ENCODE results near the gene PACSIN1.

The PACSIN1 gene

DNA sequence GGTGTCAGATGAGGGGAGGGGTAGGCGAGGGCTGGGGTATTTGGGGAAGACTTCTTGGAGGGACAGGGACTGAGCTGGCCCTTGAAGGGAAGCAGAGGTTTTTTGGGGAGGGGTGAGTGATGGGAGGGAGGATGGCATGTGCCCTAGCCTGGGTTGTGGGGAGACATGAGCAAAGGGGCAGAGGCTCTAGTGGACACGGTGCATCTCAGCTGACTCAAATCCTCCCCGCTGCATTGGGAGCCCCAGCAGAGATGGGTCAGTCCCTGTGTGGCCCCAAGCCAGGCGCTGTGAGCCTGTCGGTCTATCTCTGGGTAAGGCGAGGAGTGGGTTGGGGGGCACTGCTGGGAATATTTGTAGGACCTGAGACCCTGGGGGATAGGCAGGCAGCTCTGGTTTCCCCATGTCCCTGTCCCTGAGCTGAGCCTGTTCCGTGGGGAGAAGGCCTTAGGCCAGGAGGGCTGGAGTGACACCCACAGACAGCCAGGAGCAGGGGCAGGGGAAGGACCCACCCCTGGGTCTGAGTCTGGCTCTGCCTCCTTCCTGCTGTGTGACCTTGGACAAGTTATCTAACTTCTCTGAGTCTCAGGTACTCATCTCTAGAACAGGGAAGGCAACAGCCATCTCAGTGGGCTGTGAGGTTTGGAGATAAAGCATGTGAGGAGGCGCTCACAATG lies 54.2 kb downstream of the PACSIN1 start:
- Histone ChIP-seq H3K27me3 (replicated peaks; ENCODE audit: control insufficient read depth, insufficient read depth, low read length, poor library complexity, severe bottlenecking) (no peaks in the 10 kb centered on the region), H3K4me1 (ENCODE audit: control insufficient read depth, insufficient read depth, low read length, poor library complexity, severe bottlenecking) (no peaks in the 10 kb centered on the region), H3K27ac (ENCODE audit: insufficient read depth, low read length, poor library complexity, severe bottlenecking) (no peak overlapping the region), H3K4me3 (ENCODE audit: insufficient read depth, low read depth, low read length, poor library complexity, severe bottlenecking) (no peak overlapping the region), H3K36me3 (ENCODE audit: control insufficient read depth, insufficient read depth, low read length) (no peaks in the 10 kb centered on the region), H3K9me3 (ENCODE audit: control insufficient read depth, low read length) (no peaks in the 10 kb centered on the region)
- DNase-seq: no peak

DNA sequence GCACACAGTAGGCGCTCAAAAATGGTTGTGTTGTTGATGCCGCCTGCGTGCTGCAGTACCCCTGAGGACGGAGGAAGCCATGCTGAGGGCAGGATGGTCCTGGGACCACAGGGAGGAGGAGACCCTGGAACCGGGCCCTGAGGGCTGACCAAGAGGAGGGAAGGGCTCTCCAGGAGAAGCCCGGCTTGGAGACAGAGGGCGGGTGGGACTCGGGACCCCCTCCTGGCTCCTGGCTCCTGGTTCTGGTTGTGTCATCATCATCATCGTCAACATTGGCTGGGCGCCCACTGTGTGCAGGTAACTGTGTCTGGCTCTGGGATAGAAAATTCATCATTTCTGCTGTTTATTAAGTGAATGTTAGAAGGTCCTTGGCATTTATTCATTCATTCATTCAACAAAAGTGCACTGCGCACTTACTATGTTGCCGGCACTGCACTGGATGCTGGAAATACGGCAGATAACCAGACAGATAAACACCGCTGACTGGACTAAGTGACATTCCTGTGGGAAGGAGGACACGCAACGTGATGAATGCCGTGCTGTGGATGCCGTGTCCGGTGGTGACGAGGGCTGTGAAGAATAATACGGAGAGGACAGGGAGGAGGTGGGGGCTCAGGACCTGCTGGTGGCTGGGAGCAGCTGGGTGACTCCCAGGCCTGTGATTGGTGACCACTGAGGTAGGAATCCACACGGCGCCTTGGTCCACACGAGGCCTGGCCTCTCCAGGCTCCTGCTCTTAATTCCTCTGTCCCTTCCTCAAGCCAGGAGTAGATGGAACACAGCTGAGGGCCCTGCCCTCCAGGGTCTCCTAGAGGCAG lies 55.0 kb downstream of the PACSIN1 start:
- Histone ChIP-seq H3K36me3 (ENCODE audit: control insufficient read depth, insufficient read depth, low read length) (no peaks in the 10 kb centered on the region), H3K9me3 (ENCODE audit: control insufficient read depth, low read length) (no peaks in the 10 kb centered on the region), H3K27ac (ENCODE audit: insufficient read depth, low read length, poor library complexity, severe bottlenecking) (no peak overlapping the region), H3K27me3 (replicated peaks; ENCODE audit: control insufficient read depth, insufficient read depth, low read length, poor library complexity, severe bottlenecking) (no peaks in the 10 kb centered on the region), H3K4me1 (ENCODE audit: control insufficient read depth, insufficient read depth, low read length, poor library complexity, severe bottlenecking) (no peaks in the 10 kb centered on the region), H3K4me3 (ENCODE audit: insufficient read depth, low read depth, low read length, poor library complexity, severe bottlenecking) (no peak overlapping the region)
- DNase-seq: no peak

DNA sequence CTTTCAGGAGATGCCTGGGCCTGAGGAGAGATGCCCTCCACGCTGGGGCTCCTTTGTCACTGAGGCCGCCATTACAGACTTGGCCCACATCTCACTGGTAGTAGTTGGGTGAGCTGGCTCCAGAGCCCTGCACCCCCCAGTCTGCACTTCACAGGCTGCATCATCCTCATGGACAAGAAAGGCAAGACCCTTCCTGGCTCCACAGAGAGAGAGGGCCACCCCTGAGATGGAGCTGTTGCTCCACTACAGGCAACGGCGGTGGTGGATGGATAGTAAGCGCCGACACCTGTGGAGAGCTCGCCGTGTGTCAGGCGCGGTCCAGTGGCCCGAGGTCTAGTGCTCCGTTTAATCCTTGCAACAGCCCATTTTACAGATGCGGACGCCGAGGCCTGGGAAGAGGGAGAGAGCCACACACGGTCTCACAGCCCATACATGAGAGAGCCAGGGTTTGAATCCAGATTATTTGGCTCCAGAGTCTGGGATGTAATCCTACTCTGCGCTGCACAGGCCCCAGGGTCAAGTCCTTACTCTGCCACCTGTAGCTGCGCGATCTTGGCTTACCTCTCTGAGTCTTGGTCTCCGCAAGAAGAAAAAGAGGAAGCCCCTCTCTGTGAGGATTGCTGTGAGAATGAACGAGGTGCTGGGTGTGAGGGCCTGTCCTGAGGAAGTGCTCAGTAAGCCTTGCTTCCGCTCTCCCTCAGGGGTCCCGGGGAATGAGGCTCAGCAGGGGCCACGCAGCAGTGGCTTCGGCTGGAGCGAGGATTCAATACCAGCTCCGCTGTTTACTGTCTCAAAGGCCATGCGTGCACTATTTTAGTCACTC lies 55.8 kb downstream of the PACSIN1 start:
- Histone ChIP-seq H3K27me3 (replicated peaks; ENCODE audit: control insufficient read depth, insufficient read depth, low read length, poor library complexity, severe bottlenecking) (no peaks in the 10 kb centered on the region), H3K4me3 (ENCODE audit: insufficient read depth, low read depth, low read length, poor library complexity, severe bottlenecking) (no peak overlapping the region), H3K9me3 (ENCODE audit: control insufficient read depth, low read length) (no peaks in the 10 kb centered on the region), H3K4me1 (ENCODE audit: control insufficient read depth, insufficient read depth, low read length, poor library complexity, severe bottlenecking) (no peaks in the 10 kb centered on the region), H3K36me3 (ENCODE audit: control insufficient read depth, insufficient read depth, low read length) (no peaks in the 10 kb centered on the region), H3K27ac (ENCODE audit: insufficient read depth, low read length, poor library complexity, severe bottlenecking) (no peak overlapping the region)
- DNase-seq: no peak

DNA sequence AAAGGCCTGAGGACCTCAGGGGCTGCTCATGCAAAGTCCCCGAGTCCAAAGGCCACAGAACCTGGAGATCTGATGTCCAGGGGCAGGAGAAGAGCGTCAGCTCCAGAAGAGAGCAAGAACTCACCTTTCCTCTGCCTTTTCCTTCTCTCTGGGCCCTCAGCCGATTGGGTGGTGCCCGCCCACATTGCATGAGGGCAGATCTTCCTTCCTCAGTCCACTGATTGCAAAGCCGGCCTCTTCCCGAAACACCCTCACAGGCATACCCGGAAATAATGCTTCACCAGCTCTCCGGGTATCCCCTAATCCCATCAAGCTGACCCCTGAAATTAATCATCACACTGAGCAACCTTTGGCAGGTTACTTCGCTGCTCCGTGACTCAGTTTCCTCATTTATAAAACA lies 56.9 kb downstream of the PACSIN1 start:
- Histone ChIP-seq H3K9me3 (ENCODE audit: control insufficient read depth, low read length) (no peaks in the 10 kb centered on the region), H3K36me3 (ENCODE audit: control insufficient read depth, insufficient read depth, low read length) (no peaks in the 10 kb centered on the region), H3K27me3 (replicated peaks; ENCODE audit: control insufficient read depth, insufficient read depth, low read length, poor library complexity, severe bottlenecking) (no peaks in the 10 kb centered on the region), H3K27ac (ENCODE audit: insufficient read depth, low read length, poor library complexity, severe bottlenecking) (no peak overlapping the region), H3K4me3 (ENCODE audit: insufficient read depth, low read depth, low read length, poor library complexity, severe bottlenecking) (no peak overlapping the region), H3K4me1 (ENCODE audit: control insufficient read depth, insufficient read depth, low read length, poor library complexity, severe bottlenecking) (peaks cover 4% of the 10 kb centered on the region)
- no peak for DNase-seq

DNA sequence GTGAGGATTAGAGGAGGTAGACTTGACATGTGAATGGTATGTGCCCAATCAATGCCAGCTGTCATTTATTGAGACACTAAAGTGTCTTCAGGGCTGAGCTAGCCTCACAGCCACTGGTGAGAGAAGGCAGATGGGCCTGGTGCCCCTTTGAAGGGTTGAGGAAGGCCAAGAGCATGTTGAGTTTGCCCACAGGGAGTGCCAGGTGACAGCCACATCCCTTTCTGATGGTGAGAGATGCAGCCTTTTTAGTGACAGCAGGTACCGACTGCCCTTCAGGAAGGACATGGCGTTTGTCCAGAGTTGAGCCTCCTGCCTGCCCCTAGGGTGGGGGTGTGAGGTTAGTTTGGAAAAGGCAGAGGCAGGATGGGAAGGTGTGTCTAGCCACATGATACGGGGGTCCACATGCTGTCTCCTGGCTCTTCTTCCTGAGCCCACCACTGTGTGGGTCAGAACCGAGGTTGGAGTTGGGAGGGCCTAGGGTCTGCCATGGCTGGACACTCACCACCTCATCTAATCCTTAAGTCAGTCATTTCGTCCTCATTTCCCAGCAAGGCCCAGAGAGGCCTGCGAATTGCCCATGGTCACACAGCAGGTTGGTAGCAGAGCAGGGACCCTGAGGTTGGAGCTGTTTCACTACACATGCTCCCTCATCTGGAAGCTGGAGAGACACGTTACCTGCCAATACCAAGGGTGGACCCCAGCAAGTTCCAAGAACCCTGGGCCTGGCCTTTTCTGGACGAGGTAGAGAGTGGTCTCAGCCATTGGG lies 57.7 kb downstream of the PACSIN1 start:
- H3K36me3 ChIP-seq (ENCODE audit: control insufficient read depth, insufficient read depth, low read length): no peaks in the 10 kb centered on the region
- no peak overlapping the region for H3K27ac ChIP-seq (ENCODE audit: insufficient read depth, low read length, poor library complexity, severe bottlenecking)
- no peaks in the 10 kb centered on the region for H3K27me3 ChIP-seq (replicated peaks; ENCODE audit: control insufficient read depth, insufficient read depth, low read length, poor library complexity, severe bottlenecking)
- peaks cover 4% of the 10 kb centered on the region for H3K4me1 ChIP-seq (ENCODE audit: control insufficient read depth, insufficient read depth, low read length, poor library complexity, severe bottlenecking)
- no peak for DNase-seq
- no peak overlapping the region for H3K4me3 ChIP-seq (ENCODE audit: insufficient read depth, low read depth, low read length, poor library complexity, severe bottlenecking)
- H3K9me3 ChIP-seq (ENCODE audit: control insufficient read depth, low read length): no peaks in the 10 kb centered on the region

DNA sequence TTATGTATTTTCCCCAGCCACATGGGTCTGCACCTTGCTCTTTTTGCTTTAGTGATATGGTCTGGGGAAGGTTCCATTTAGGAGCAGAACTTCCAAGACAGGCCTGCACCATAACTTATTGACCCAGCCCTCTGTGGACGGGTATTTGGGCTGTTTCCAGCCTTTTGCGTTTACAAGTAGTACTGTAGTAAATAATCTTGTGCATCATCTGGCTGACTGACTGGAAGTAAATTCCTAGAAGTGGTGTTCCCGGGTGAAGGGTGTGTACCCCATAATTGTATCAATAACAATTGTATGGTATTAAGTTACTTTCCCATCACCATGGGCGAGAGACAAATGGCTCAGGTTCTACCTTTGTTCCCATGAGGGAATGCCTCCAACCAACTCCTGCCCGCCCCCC lies 58.6 kb downstream of the PACSIN1 start:
- no peak overlapping the region for H3K4me3 ChIP-seq (ENCODE audit: insufficient read depth, low read depth, low read length, poor library complexity, severe bottlenecking)
- H3K27ac ChIP-seq (ENCODE audit: insufficient read depth, low read length, poor library complexity, severe bottlenecking): no peak overlapping the region
- no peaks in the 10 kb centered on the region for H3K9me3 ChIP-seq (ENCODE audit: control insufficient read depth, low read length)
- H3K27me3 ChIP-seq (replicated peaks; ENCODE audit: control insufficient read depth, insufficient read depth, low read length, poor library complexity, severe bottlenecking): no peaks in the 10 kb centered on the region
- H3K4me1 ChIP-seq (ENCODE audit: control insufficient read depth, insufficient read depth, low read length, poor library complexity, severe bottlenecking): peaks cover 4% of the 10 kb centered on the region
- DNase-seq: no peak
- no peaks in the 10 kb centered on the region for H3K36me3 ChIP-seq (ENCODE audit: control insufficient read depth, insufficient read depth, low read length)

DNA sequence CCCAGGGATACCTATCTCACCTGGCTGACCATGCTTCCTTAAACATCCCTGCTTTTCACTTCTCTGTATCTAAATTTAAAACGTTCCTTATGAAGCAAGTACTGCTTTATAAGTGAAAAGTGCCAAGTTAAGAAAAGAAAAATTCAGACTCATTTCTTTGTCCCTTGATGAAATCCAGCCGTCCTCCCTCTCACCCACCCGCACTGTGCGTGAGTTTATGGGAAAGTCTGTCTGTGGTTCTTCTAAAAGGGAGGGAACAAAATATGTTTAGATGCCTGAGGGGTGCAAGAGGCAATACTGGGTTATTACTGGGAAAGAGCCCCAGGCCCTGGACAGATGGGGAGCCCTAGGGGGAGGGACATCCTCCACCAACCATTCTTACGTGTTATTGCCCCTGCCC lies 59.1 kb downstream of the PACSIN1 start:
- H3K4me1 ChIP-seq (ENCODE audit: control insufficient read depth, insufficient read depth, low read length, poor library complexity, severe bottlenecking): peaks cover 4% of the 10 kb centered on the region
- H3K36me3 ChIP-seq (ENCODE audit: control insufficient read depth, insufficient read depth, low read length): no peaks in the 10 kb centered on the region
- H3K9me3 ChIP-seq (ENCODE audit: control insufficient read depth, low read length): no peaks in the 10 kb centered on the region
- H3K27me3 ChIP-seq (replicated peaks; ENCODE audit: control insufficient read depth, insufficient read depth, low read length, poor library complexity, severe bottlenecking): no peaks in the 10 kb centered on the region
- no peak for DNase-seq
- no peak overlapping the region for H3K4me3 ChIP-seq (ENCODE audit: insufficient read depth, low read depth, low read length, poor library complexity, severe bottlenecking)
- H3K27ac ChIP-seq (ENCODE audit: insufficient read depth, low read length, poor library complexity, severe bottlenecking): no peak overlapping the region

DNA sequence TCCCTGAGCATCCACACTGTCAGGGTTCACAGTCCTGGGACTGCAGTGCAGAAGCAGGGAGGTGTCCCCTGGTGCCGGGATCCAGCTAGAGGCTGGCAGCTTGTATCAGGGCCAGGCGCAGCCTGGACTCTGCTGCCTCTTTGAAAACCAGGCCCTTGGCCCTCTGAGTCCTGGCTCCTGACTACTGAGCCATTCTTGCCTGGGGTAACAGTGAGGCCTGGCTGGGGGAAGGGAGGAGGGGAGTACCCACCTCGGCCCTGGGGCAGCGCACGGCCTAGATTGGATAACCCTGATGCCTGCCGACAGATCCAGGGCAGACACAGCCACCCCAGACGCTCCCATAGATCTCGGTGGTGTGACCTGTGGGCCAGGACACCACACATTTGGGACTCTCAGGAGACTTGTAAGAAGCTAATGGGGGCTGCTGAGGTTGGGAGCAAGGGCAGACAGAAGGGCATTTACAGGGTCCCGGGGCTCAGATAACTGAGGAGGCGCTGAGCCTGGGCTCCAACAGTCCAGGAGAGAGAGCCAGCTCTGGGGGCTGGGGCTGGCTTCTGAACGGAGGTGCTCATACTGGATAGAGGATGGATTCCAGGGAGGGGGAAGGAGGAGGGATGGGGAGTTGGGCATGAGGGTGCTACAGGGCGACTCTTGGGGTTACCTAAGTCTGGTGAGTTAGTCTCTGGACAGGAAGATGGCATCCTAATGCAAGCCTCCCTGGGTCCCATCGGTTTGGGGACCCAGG lies 59.7 kb downstream of the PACSIN1 start:
- Histone ChIP-seq H3K9me3 (ENCODE audit: control insufficient read depth, low read length) (no peaks in the 10 kb centered on the region), H3K36me3 (ENCODE audit: control insufficient read depth, insufficient read depth, low read length) (no peaks in the 10 kb centered on the region), H3K27me3 (replicated peaks; ENCODE audit: control insufficient read depth, insufficient read depth, low read length, poor library complexity, severe bottlenecking) (no peaks in the 10 kb centered on the region), H3K4me3 (ENCODE audit: insufficient read depth, low read depth, low read length, poor library complexity, severe bottlenecking) (no peak overlapping the region), H3K27ac (ENCODE audit: insufficient read depth, low read length, poor library complexity, severe bottlenecking) (no peak overlapping the region), H3K4me1 (ENCODE audit: control insufficient read depth, insufficient read depth, low read length, poor library complexity, severe bottlenecking) (peaks cover 4% of the 10 kb centered on the region)
- DNase-seq: no peak

DNA sequence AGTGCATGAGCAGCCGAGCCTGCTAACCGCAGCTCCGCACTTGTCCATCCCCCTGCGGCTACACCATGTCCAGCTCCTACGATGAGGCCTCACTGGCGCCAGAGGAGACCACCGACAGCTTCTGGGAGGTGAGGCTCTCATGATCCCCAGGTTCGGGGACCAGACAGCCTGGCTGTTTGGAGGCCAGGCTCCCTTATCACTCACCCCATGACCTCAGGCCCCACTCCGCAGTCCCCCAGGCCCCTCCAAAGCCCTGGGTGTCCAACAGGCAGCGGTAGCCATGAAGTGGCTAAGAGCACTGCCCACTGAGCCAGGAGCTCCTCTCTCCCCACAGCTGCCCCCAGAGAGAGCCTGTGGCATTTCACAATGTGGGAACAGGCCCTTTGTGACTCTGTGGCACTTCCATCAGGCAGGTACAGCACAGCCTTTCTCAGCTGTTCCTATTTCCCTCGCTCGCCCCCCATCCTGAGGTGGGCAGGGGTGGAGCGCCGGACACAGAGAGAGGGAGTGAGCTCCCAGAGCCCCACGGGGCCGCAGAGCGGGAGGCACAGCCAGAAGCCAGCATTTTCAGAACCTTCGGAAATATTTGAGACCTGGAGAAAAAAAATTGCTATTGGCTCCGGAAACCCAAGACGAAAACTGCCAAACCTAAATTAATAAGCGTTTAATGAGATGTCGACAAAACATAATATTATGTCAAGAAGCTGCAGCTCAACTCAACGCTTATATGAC lies 60.5 kb downstream of the PACSIN1 start:
- no peaks in the 10 kb centered on the region for H3K36me3 ChIP-seq (ENCODE audit: control insufficient read depth, insufficient read depth, low read length)
- H3K9me3 ChIP-seq (ENCODE audit: control insufficient read depth, low read length): no peaks in the 10 kb centered on the region
- H3K4me3 ChIP-seq (ENCODE audit: insufficient read depth, low read depth, low read length, poor library complexity, severe bottlenecking): no peak overlapping the region
- no peaks in the 10 kb centered on the region for H3K27me3 ChIP-seq (replicated peaks; ENCODE audit: control insufficient read depth, insufficient read depth, low read length, poor library complexity, severe bottlenecking)
- H3K4me1 ChIP-seq (ENCODE audit: control insufficient read depth, insufficient read depth, low read length, poor library complexity, severe bottlenecking): peaks cover 4% of the 10 kb centered on the region
- H3K27ac ChIP-seq (ENCODE audit: insufficient read depth, low read length, poor library complexity, severe bottlenecking): no peak overlapping the region
- DNase-seq: no peak

Measured in effector memory CD4-positive, alpha-beta T cell (primary cell).